Limb (tissue), 2 donors: Measurements from ENCODE around the gene NHP2.
A peak's percentile ranks its signal among the peaks of the same experiment; 100 is the strongest.
"Not testable (repeated sequence)": the region's sequence is repeated elsewhere in the genome, so short reads cannot be mapped to it uniquely, and the experiment has no call there.

ENCODE experiments used
- DNase-seq, 2 donors: peaks; one replicate each; pipeline ENCODE4 v3.0.0-alpha.2; 2016; ENCODE audit errors: extremely low spot score in 2 of 2

Gene NHP2

GRCh38 chr5:178131446-178131996 is 22.2 kb downstream of the NHP2 start:
- no peak for DNase-seq

GRCh38 chr5:178130576-178131445 is 22.9 kb downstream of the NHP2 start, which contains the start of gene RMND5B:
Gene RMND5B (plus strand): TSS chr5:178131014. CDS start chr5:178138120, 7,106 bp downstream.
- peak; percentile 67 to 87 for DNase-seq

- DNase-seq, result not testable (repeated sequence)
These were observed 23.5 kb downstream of the NHP2 start for GRCh38 chr5:178130234-178130575.

- no peak for DNase-seq
These were observed 24.4 kb downstream of the NHP2 start for GRCh38 chr5:178129296-178129695.

GRCh38 chr5:178127300-178128009 is 26.2 kb downstream of the NHP2 start:
- DNase-seq, result not testable (repeated sequence)

GRCh38 chr5:178126556-178126955 is 27.1 kb downstream of the NHP2 start:
- DNase-seq, result no peak

GRCh38 chr5:178125253-178125906 is 28.3 kb downstream of the NHP2 start:
- DNase-seq, result no peak

GRCh38 chr5:178123966-178124925 is 29.4 kb downstream of the NHP2 start:
- no peak for DNase-seq

GRCh38 chr5:178123094-178123965 is 30.4 kb downstream of the NHP2 start:
- DNase-seq, result no peak

- no peak for DNase-seq
These were observed 31.3 kb downstream of the NHP2 start for GRCh38 chr5:178122346-178122745.

GRCh38 chr5:178121391-178122276 is 32.1 kb downstream of the NHP2 start:
- DNase-seq, result peak; percentile 73 to 85

GRCh38 chr5:178120607-178121357 is 32.9 kb downstream of the NHP2 start:
- DNase-seq, result peak; percentile 81 to 87

- no peak for DNase-seq
These were observed 33.6 kb downstream of the NHP2 start for GRCh38 chr5:178119915-178120606.

- DNase-seq, result no peak
These were observed 35.6 kb downstream of the NHP2 start for GRCh38 chr5:178117923-178118701.

GRCh38 chr5:178116143-178116885 is 37.4 kb downstream of the NHP2 start:
- peak in 1 of 2 donors; percentile 66 for DNase-seq

- DNase-seq, result no peak
These were observed 37.9 kb downstream of the NHP2 start for GRCh38 chr5:178115814-178116142.
